Thyroid gland (tissue), 4 donors: ENCODE measurements around the gene UBASH3B. TPM values are rescaled to one million over a fixed set of nuclear protein-coding genes. Genes with fewer than 3 reads are reported as not detected.

ENCODE experiments used
- DNase-seq, 2 donors: peaks; one replicate each; pipeline ENCODE4 v3.0.0-alpha.2; 2019
- H3K27ac ChIP-seq, 3 donors: fragments of 200-600 bp; sonication (generic); 1 replicate in 2 of 3; 2 replicates in 1 of 3; pipeline ENCODE4 v1.5.1; 2016 to 2019; ENCODE audit warnings: mild to moderate bottlenecking in 1 of 3, moderate library complexity in 1 of 3
- H3K27me3 ChIP-seq: fragments of 200-600 bp; sonication (generic); one replicate; pipeline ENCODE4 v1.5.1; 2019
- H3K36me3 ChIP-seq, 2 donors: fragments of 200-600 bp; sonication (generic); one replicate each; pipeline ENCODE4 v1.5.1; 2016 to 2019
- H3K4me1 ChIP-seq, 2 donors: fragments of 200-600 bp; sonication (generic); one replicate each; pipeline ENCODE4 v1.5.1; 2017 to 2019
- H3K4me3 ChIP-seq, 3 donors: fragments of 200-600 bp; sonication (generic); replicated peaks in 1 of 3; 1 replicate in 2 of 3; 2 replicates in 1 of 3; pipeline ENCODE4 v1.5.1; 2016; ENCODE audit warnings: mild to moderate bottlenecking in 1 of 3
- H3K9me3 ChIP-seq: fragments of 200-600 bp; sonication (generic); one replicate; pipeline ENCODE4 v1.5.1; 2017
- CTCF ChIP-seq, 6 experiments: fragments of 200-600 bp in 3 of 6; fragments of 450-650 bp in 3 of 6; sonication (generic) in 3 of 6; IDR thresholded peaks; one replicate each; pipeline ENCODE4 v1.5.1; 2016 to 2019; ENCODE audit warnings: antibody characterized with exemption in 6 of 6, mild to moderate bottlenecking in 2 of 6, inconsistent platforms in 1 of 6, moderate library complexity in 1 of 6
- POLR2A ChIP-seq, 2 donors: fragments of 450-650 bp; IDR thresholded peaks; one replicate each; pipeline ENCODE4 v1.6.1; 2017; ENCODE audit warnings: antibody characterized with exemption in 2 of 2, mild to moderate bottlenecking in 2 of 2, moderate library complexity in 1 of 2
- WGBS, 2 donors: methylation state at CpG; one replicate each; pipeline ENCODE4 v1.1.5; 2017; 5-methylcytosine and 5-hydroxymethylcytosine counted together
- intact Hi-C: fragments of 100-400 bp; cut with DNase I; formaldehyde crosslinking; loops from one replicate; pipeline ENCODE4 v1.15.1; 2023
- total RNA-seq, 4 donors: library from RNA; depleted of rRNA; stranded (reverse); fragments of >200 nt; gene quantifications; one replicate each; pipeline ENCODE4 v1.2.3, GENCODE V29; 2016

Gene UBASH3B
- total RNA-seq, 4 donors from 2014 or later: 4.3 to 16.6 (median 9.1) TPM

GRCh38 chr11:122807731-122808477, 152.4 kb downstream of the UBASH3B start:
- Histone ChIP-seq H3K4me1 (peaks cover 7 to 21% of the 10 kb centered on the region in 2 donors), H3K27me3 (no peaks in the 10 kb centered on the region), H3K9me3 (no peaks in the 10 kb centered on the region), H3K36me3 (no peaks in the 10 kb centered on the region), H3K4me3 (no peak overlapping the region), H3K27ac (peak overlapping the region in 1 of 3 donors; percentile 68)
- 82 to 87% methylated on average over 8 of the region's 8 CpGs for WGBS, 2 donors
- DNase-seq: no peak
- intact Hi-C loops: no loop called here
- TF ChIP-seq CTCF (IDR thresholded peaks at IDR 0.05): no peak
- TF ChIP-seq POLR2A (IDR thresholded peaks at IDR 0.05): no peak

GRCh38 chr11:122808478-122808869, 153.0 kb downstream of the UBASH3B start:
- H3K27me3 ChIP-seq: no peaks in the 10 kb centered on the region
- DNase-seq: no peak
- WGBS, 2 donors: 59 to 60% methylated on average over 2 of the region's 2 CpGs
- H3K4me1 ChIP-seq: peaks cover 7 to 17% of the 10 kb centered on the region in 2 donors
- intact Hi-C loops: no loop called here
- H3K27ac ChIP-seq: peak overlapping the region in 1 of 3 donors; percentile 68
- H3K4me3 ChIP-seq: no peak overlapping the region
- H3K36me3 ChIP-seq: no peaks in the 10 kb centered on the region
- no peak for TF ChIP-seq POLR2A (IDR thresholded peaks at IDR 0.05)
- no peak for TF ChIP-seq CTCF (IDR thresholded peaks at IDR 0.05)
- no peaks in the 10 kb centered on the region for H3K9me3 ChIP-seq

- Histone ChIP-seq H3K27ac (no peak overlapping the region), H3K4me1 (peaks cover 7 to 15% of the 10 kb centered on the region in 2 donors), H3K9me3 (no peaks in the 10 kb centered on the region), H3K36me3 (no peaks in the 10 kb centered on the region), H3K4me3 (no peak overlapping the region), H3K27me3 (no peaks in the 10 kb centered on the region)
- TF ChIP-seq CTCF (IDR thresholded peaks at IDR 0.05): no peak
- TF ChIP-seq POLR2A (IDR thresholded peaks at IDR 0.05): no peak
- no peak for DNase-seq
- 80 to 84% methylated on average over 3 of the region's 3 CpGs for WGBS, 2 donors
- intact Hi-C loops: no loop called here
Observed at GRCh38 chr11:122809866-122810265, 154.3 kb downstream of the UBASH3B start.

GRCh38 chr11:122811721-122812120, 156.2 kb downstream of the UBASH3B start:
- Histone ChIP-seq H3K9me3 (no peaks in the 10 kb centered on the region), H3K27ac (no peak overlapping the region), H3K4me3 (no peak overlapping the region), H3K27me3 (no peaks in the 10 kb centered on the region), H3K4me1 (peaks cover 16 to 27% of the 10 kb centered on the region in 2 donors), H3K36me3 (no peaks in the 10 kb centered on the region)
- no peak for TF ChIP-seq POLR2A (IDR thresholded peaks at IDR 0.05)
- TF ChIP-seq CTCF (IDR thresholded peaks at IDR 0.05): no peak
- 89 to 97% methylated on average over 2 of the region's 2 CpGs for WGBS, 2 donors
- no peak for DNase-seq
- intact Hi-C loops: no loop called here

- peaks cover 22 to 35% of the 10 kb centered on the region in 2 donors for H3K4me1 ChIP-seq
- TF ChIP-seq POLR2A (IDR thresholded peaks at IDR 0.05) (no peak), CTCF (IDR thresholded peaks at IDR 0.05) (no peak)
- H3K27ac ChIP-seq: no peak overlapping the region
- no peaks in the 10 kb centered on the region for H3K9me3 ChIP-seq
- H3K4me3 ChIP-seq: no peak overlapping the region
- no peak for DNase-seq
- H3K36me3 ChIP-seq: no peaks in the 10 kb centered on the region
- no peaks in the 10 kb centered on the region for H3K27me3 ChIP-seq
- 80 to 84% methylated on average over 4 of the region's 4 CpGs for WGBS, 2 donors
- intact Hi-C loops: no loop called here
Observed at GRCh38 chr11:122812638-122813037, 157.1 kb downstream of the UBASH3B start.
